HG03442 (cell line): Measurements from ENCODE around the gene TMCC2.

ENCODE experiments used
- ATAC-seq: cut with Tn5 transposase; IDR thresholded peaks from one replicate; pipeline ENCODE4 v1.9.1; 2021; ENCODE audit warnings: mild to moderate bottlenecking, moderate library complexity; ENCODE audit not compliant: unreplicated experiment

Gene TMCC2

GRCh38 chr1:205239078-205239477 lies 11.3 kb downstream of the TMCC2 start:
- no peak for ATAC-seq

GRCh38 chr1:205240118-205240517 lies 12.4 kb downstream of the TMCC2 start:
- ATAC-seq, result no peak

GRCh38 chr1:205240569-205240968 lies 12.8 kb downstream of the TMCC2 start:
- no peak for ATAC-seq

GRCh38 chr1:205241366-205242030 lies 13.8 kb downstream of the TMCC2 start:
- no peak for ATAC-seq

- no peak for ATAC-seq
Measured at GRCh38 chr1:205243350-205244191, 15.8 kb downstream of the TMCC2 start.

GRCh38 chr1:205244384-205244783 lies 16.6 kb downstream of the TMCC2 start:
- ATAC-seq, result no peak

- ATAC-seq, result no peak
Measured at GRCh38 chr1:205245096-205245495, 17.4 kb downstream of the TMCC2 start.

- ATAC-seq, result no peak
Measured at GRCh38 chr1:205246351-205247119, 18.8 kb downstream of the TMCC2 start.

GRCh38 chr1:205247130-205247921 lies 19.6 kb downstream of the TMCC2 start:
- no peak for ATAC-seq

- ATAC-seq, result no peak
Measured at GRCh38 chr1:205248793-205249601, 21.3 kb downstream of the TMCC2 start.

- ATAC-seq, result no peak
Measured at GRCh38 chr1:205249651-205250050, 21.9 kb downstream of the TMCC2 start.

GRCh38 chr1:205250699-205251098 lies 23.0 kb downstream of the TMCC2 start:
- no peak for ATAC-seq

- ATAC-seq, result no peak
Measured at GRCh38 chr1:205251576-205251975, 23.8 kb downstream of the TMCC2 start.

GRCh38 chr1:205255941-205256780 lies 28.4 kb downstream of the TMCC2 start:
- ATAC-seq, result no peak

GRCh38 chr1:205256951-205257625 lies 29.3 kb downstream of the TMCC2 start:
- ATAC-seq, result no peak

GRCh38 chr1:205257735-205258134 lies 30.0 kb downstream of the TMCC2 start:
- no peak for ATAC-seq

- no peak for ATAC-seq
Measured at GRCh38 chr1:205258261-205258691, 30.5 kb downstream of the TMCC2 start.

GRCh38 chr1:205258719-205259118 lies 31.0 kb downstream of the TMCC2 start:
- no peak for ATAC-seq
